H9 (cell line): ENCODE data around the gene C13orf46. TPM values are rescaled to one million over a fixed set of nuclear protein-coding genes. Genes with fewer than 3 reads are reported as not detected.

Experiments
- DNase-seq: peaks from one replicate; pipeline ENCODE4 v3.0.0-alpha.2; 2017
- H2AFZ ChIP-seq: one replicate; pipeline ENCODE4 v1.6.1; 2013; ENCODE audit warnings: mild to moderate bottlenecking, low read length, control low read depth, moderate library complexity
- H2AK5ac ChIP-seq: 2 replicates; pipeline ENCODE4 v1.6.1; 2013; ENCODE audit warnings: low read length, control low read depth, mixed read lengths; ENCODE audit not compliant: insufficient read length
- H2BK120ac ChIP-seq: one replicate; pipeline ENCODE4 v1.6.1; 2013; ENCODE audit warnings: low read depth, mild to moderate bottlenecking, low read length, control low read depth, inconsistent platforms; ENCODE audit not compliant: poor library complexity, severe bottlenecking
- H2BK12ac ChIP-seq: 2 replicates; pipeline ENCODE4 v1.6.1; 2013; ENCODE audit warnings: low read length, control low read depth, mixed read lengths, low read depth; ENCODE audit not compliant: insufficient read length
- H2BK15ac ChIP-seq: 2 replicates; pipeline ENCODE4 v1.6.1; 2013; ENCODE audit warnings: low read depth, low read length, control low read depth
- H2BK20ac ChIP-seq: one replicate; pipeline ENCODE4 v1.6.1; 2013; ENCODE audit warnings: low read depth, mild to moderate bottlenecking, low read length, control low read depth, inconsistent platforms; ENCODE audit not compliant: poor library complexity, severe bottlenecking
- H2BK5ac ChIP-seq: 2 replicates; pipeline ENCODE4 v1.6.1; 2013; ENCODE audit warnings: low read length, control low read depth, mixed read lengths; ENCODE audit not compliant: insufficient read length
- H3K14ac ChIP-seq: 2 replicates; pipeline ENCODE4 v1.6.1; 2013; ENCODE audit warnings: low read length, control low read depth; ENCODE audit not compliant: insufficient read depth
- H3K18ac ChIP-seq: 2 replicates; pipeline ENCODE4 v1.6.1; 2013; ENCODE audit warnings: low read depth, mild to moderate bottlenecking, mixed read lengths, low read length, control low read depth; ENCODE audit not compliant: insufficient read length
- H3K23ac ChIP-seq: 2 replicates; pipeline ENCODE4 v1.6.1; 2013; ENCODE audit warnings: low read length, control low read depth, mixed read lengths, low read depth; ENCODE audit not compliant: insufficient read length
- H3K23me2 ChIP-seq: 2 replicates; pipeline ENCODE4 v1.6.1; 2013; ENCODE audit warnings: low read depth, mild to moderate bottlenecking, mixed read lengths, low read length, control low read depth; ENCODE audit not compliant: insufficient read length, poor library complexity, severe bottlenecking
- H3K27ac ChIP-seq: 2 replicates; pipeline ENCODE4 v1.5.1; 2013; ENCODE audit warnings: low read length, control low read depth, mixed read lengths, low read depth; ENCODE audit not compliant: insufficient read length
- H3K27me3 ChIP-seq: 2 replicates; pipeline ENCODE4 v1.6.1; 2013; ENCODE audit warnings: low read length, control low read depth, inconsistent platforms; ENCODE audit not compliant: insufficient read depth
- H3K4ac ChIP-seq: 2 replicates; pipeline ENCODE4 v1.6.1; 2013; ENCODE audit warnings: low read depth, mild to moderate bottlenecking, control low read depth, inconsistent platforms, low read length, moderate library complexity
- H3K4me1 ChIP-seq: 2 replicates; pipeline ENCODE4 v1.6.1; 2013; ENCODE audit warnings: low read length, control low read depth, inconsistent platforms; ENCODE audit not compliant: insufficient read depth
- H3K4me2 ChIP-seq: 2 replicates; pipeline ENCODE4 v1.6.1; 2013; ENCODE audit warnings: low read length, control low read depth, mixed read lengths; ENCODE audit not compliant: insufficient read length, insufficient read depth
- H3K56ac ChIP-seq: 2 replicates; pipeline ENCODE4 v1.6.1; 2013; ENCODE audit warnings: low read depth, mild to moderate bottlenecking, mixed read lengths, low read length, control low read depth; ENCODE audit not compliant: insufficient read length
- H3K79me1 ChIP-seq: 2 replicates; pipeline ENCODE4 v1.6.1; 2013; ENCODE audit warnings: low read depth, mild to moderate bottlenecking, moderate library complexity, low read length, control low read depth, inconsistent platforms; ENCODE audit not compliant: insufficient read depth, poor library complexity, severe bottlenecking
- H3K79me2 ChIP-seq: 2 replicates; pipeline ENCODE4 v1.6.1; 2013; ENCODE audit warnings: low read length, control low read depth, inconsistent platforms; ENCODE audit not compliant: insufficient read depth
- H3K9ac ChIP-seq: 2 replicates; pipeline ENCODE4 v1.6.1; 2013; ENCODE audit warnings: low read length, control low read depth, mixed read lengths; ENCODE audit not compliant: insufficient read length; ENCODE audit errors: extremely low read depth
- H3K9me3 ChIP-seq: one replicate; pipeline ENCODE4 v1.6.1; 2013; ENCODE audit warnings: low read depth, low read length, inconsistent platforms; ENCODE audit not compliant: control insufficient read depth
- H3T11ph ChIP-seq: one replicate; pipeline ENCODE4 v1.6.1; 2013; ENCODE audit warnings: mild to moderate bottlenecking, low read length, control low read depth, inconsistent platforms
- H4K20me1 ChIP-seq: one replicate; pipeline ENCODE4 v1.6.1; 2013; ENCODE audit not compliant: control insufficient read depth, insufficient read length, insufficient read depth
- H4K5ac ChIP-seq: 2 replicates; pipeline ENCODE4 v1.6.1; 2013; ENCODE audit warnings: low read depth, mild to moderate bottlenecking, mixed read lengths, low read length, control low read depth; ENCODE audit not compliant: insufficient read length
- H4K8ac ChIP-seq: replicated peaks from 2 replicates; pipeline ENCODE4 v1.6.1; 2013; ENCODE audit warnings: low read length, control low read depth, mixed read lengths, low read depth; ENCODE audit not compliant: insufficient read length
- H4K91ac ChIP-seq: 2 replicates; pipeline ENCODE4 v1.6.1; 2013; ENCODE audit warnings: low read depth, mild to moderate bottlenecking, moderate library complexity, mixed read lengths, low read length, control low read depth; ENCODE audit not compliant: insufficient read length
- H3K27ac Mint-ChIP-seq, 3 experiments: 2 replicates in 2 of 3; 3 replicates in 1 of 3; pipeline ENCODE4 v1.8.0; 2020 to 2021; ENCODE audit warnings: mixed read lengths in 3 of 3, mild to moderate bottlenecking in 1 of 3, moderate library complexity in 1 of 3
- H3K27me3 Mint-ChIP-seq: 2 replicates; pipeline ENCODE4 v1.8.0; 2021; ENCODE audit warnings: low read depth, mild to moderate bottlenecking, moderate library complexity, mixed read lengths
- H3K36me3 Mint-ChIP-seq, 3 experiments: 2 replicates in 2 of 3; 3 replicates in 1 of 3; pipeline ENCODE4 v1.8.0; 2020 to 2021; ENCODE audit warnings: low read depth in 3 of 3, mixed read lengths in 3 of 3; ENCODE audit not compliant: insufficient read depth in 1 of 3
- H3K4me1 Mint-ChIP-seq, 2 experiments: 2 replicates each; pipeline ENCODE4 v1.8.0; 2020; ENCODE audit warnings: mixed read lengths in 2 of 2
- H3K4me3 Mint-ChIP-seq, 2 experiments: 2 replicates in 1 of 2; 3 replicates in 1 of 2; pipeline ENCODE4 v1.8.0; 2020 to 2021; ENCODE audit warnings: mild to moderate bottlenecking in 2 of 2, mixed read lengths in 2 of 2, moderate library complexity in 1 of 2
- H3K9me3 Mint-ChIP-seq, 2 experiments: 2 replicates in 1 of 2; 3 replicates in 1 of 2; pipeline ENCODE4 v1.8.0; 2020; ENCODE audit warnings: mild to moderate bottlenecking in 2 of 2, mixed read lengths in 2 of 2, moderate library complexity in 1 of 2
- WGBS: extraction: QIAGEN DNeasy Blood & Tissue Kit; methylation state at CpG from one replicate; pipeline ENCODE4 v1.1.7; 2013; ENCODE audit warnings: missing lambda C conversion rate, low lambda C conversion rate, mixed read lengths; ENCODE audit not compliant: insufficient read length; ENCODE audit errors: extremely low coverage; 5-methylcytosine and 5-hydroxymethylcytosine counted together
- total RNA-seq: library from RNA; stranded (reverse); gene quantifications from 2 replicates; pipeline ENCODE4 v1.2.1, GENCODE V29; 2021
- TF ChIP-seq, protein P1 (sequence below): fragments of 200-600 bp; sonication (generic); conservative IDR thresholded peaks from 3 replicates; pipeline ENCODE4 v1.8.0; 2021; ENCODE audit warnings: antibody characterized with exemption, mild to moderate bottlenecking

C13orf46 gene
- total RNA-seq, 1 experiment from 2014 or later = 0.55 TPM

DNA sequence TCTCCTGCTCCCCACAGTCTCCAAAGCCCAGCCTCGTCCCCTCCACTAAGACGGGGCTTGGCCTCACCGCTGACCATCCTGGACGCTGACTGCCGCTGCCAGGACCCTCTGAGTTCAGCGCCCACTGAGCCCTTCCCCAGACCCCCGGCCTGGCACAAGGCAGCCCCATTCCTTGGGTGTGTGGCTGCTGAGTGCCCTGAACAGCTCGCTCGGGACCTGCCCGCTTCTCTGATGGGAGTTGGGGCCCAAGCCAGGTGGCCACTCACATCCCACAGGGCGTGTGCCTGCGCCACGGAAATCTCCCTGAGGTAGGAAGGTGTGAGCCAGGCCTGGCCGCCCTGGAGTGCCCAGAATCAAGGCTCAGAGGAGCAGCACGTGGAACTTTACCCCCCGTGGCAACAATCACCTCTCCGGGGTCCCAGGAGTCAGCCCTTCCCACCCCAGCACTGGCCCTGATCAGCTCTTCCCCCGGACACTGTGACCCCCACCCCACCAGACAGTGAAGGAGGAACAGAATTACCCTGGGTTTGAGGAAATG, 20.8 kb downstream of the C13orf46 start:
- no peak overlapping the region for H4K8ac ChIP-seq
- H2BK20ac ChIP-seq = no peak overlapping the region
- no peak overlapping the region for H2BK5ac ChIP-seq
- H4K20me1 ChIP-seq = no peaks in the 10 kb centered on the region
- H3K4me2 ChIP-seq = no peak overlapping the region
- H3K18ac ChIP-seq = no peak overlapping the region
- no peak overlapping the region for H3K4me3 Mint-ChIP-seq
- H3K36me3 Mint-ChIP-seq = peaks cover under 1 to 24% (median 7%) of the 10 kb centered on the region in 3 experiments
- H4K5ac ChIP-seq = no peak overlapping the region
- H3K79me2 ChIP-seq = no peaks in the 10 kb centered on the region
- no peaks in the 10 kb centered on the region for H3K79me1 ChIP-seq
- no peak overlapping the region for H3K56ac ChIP-seq
- DNase-seq = no peak
- no peak overlapping the region for H3K23ac ChIP-seq
- no peak overlapping the region for H2BK120ac ChIP-seq
- no peaks in the 10 kb centered on the region for H3K4me1 ChIP-seq
- no peak overlapping the region for H3K4ac ChIP-seq
- H4K91ac ChIP-seq = no peak overlapping the region
- no peak overlapping the region for H2AFZ ChIP-seq
- no peak overlapping the region for H2BK12ac ChIP-seq
- TF ChIP-seq, protein P1, sequence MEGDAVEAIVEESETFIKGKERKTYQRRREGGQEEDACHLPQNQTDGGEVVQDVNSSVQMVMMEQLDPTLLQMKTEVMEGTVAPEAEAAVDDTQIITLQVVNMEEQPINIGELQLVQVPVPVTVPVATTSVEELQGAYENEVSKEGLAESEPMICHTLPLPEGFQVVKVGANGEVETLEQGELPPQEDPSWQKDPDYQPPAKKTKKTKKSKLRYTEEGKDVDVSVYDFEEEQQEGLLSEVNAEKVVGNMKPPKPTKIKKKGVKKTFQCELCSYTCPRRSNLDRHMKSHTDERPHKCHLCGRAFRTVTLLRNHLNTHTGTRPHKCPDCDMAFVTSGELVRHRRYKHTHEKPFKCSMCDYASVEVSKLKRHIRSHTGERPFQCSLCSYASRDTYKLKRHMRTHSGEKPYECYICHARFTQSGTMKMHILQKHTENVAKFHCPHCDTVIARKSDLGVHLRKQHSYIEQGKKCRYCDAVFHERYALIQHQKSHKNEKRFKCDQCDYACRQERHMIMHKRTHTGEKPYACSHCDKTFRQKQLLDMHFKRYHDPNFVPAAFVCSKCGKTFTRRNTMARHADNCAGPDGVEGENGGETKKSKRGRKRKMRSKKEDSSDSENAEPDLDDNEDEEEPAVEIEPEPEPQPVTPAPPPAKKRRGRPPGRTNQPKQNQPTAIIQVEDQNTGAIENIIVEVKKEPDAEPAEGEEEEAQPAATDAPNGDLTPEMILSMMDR = no peak
- no peak overlapping the region; the same call in 1 of the 2 replicates for H2BK15ac ChIP-seq
- H3T11ph ChIP-seq = no peak overlapping the region
- no peak overlapping the region for H2AK5ac ChIP-seq
- H3K4me1 Mint-ChIP-seq = peaks cover 0 to 5% of the 10 kb centered on the region in 2 experiments; a peak in 2 of 4 replicates
- no peak overlapping the region; the same call in 1 of the 2 replicates for H3K14ac ChIP-seq
- no peak overlapping the region for H3K27ac Mint-ChIP-seq
- H3K23me2 ChIP-seq = no peaks in the 10 kb centered on the region
- no CpG with 5 or more reads among the region's 18 CpGs for WGBS
- peaks cover 13% of the 10 kb centered on the region for H3K27me3 Mint-ChIP-seq
- H3K9ac ChIP-seq = no peak overlapping the region
- no peaks in the 10 kb centered on the region for H3K27me3 ChIP-seq
- H3K9me3 Mint-ChIP-seq = peaks cover 29 to 32% of the 10 kb centered on the region in 2 experiments
- no peak overlapping the region for H3K27ac ChIP-seq
- H3K9me3 ChIP-seq = no peaks in the 10 kb centered on the region
